Kidney glomerular epithelial cell (primary cell): ENCODE measurements around the gene ZNF274.
"Not testable (repeated sequence)": the region's sequence is repeated elsewhere in the genome, so short reads cannot be mapped to it uniquely, and the experiment has no call there.

Source experiments
- DNase-seq: peaks from one replicate; lab custom pipeline; 2025; lab: John Stamatoyannopoulos, UW

The ZNF274 gene

DNA sequence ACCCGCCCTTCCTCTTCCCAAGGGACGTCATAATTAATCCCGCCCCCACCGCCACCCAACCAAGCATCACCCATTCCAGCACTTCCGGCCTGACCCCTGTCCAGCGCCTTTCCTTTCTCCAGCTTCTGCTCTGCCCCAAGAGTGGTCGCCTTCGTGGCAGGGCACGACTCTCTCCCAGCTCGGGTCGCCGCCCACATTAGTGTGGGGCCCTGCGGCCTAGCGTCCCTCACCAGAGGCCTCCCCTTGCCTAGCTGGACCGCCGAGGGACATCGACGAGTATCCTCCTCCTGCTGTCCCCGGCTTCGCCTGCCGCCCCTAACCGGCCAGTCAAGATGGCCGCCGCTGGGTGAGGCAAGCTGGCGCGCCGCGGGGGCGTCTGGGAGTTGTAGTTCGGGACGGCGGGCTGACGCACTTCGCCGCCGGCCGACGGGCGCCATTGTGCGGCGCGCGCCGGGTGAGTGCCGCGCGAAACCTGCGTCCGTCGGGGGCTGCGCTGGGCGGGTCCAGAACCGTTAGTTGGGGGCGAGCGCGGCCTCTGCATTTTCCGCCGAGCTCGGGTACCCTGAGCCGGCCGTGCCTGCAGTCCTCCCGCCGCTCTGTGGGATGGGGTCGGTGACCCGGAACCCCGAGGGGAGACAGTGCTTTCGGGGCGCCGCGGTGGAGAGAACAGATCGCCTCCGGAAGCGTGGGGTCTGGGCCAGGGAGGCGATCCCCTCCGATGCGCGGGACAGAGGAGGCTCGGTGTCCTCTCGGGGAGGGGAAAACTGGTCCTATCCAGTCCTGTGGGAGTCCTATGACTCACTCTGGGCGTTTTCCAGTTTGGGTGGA is at the start of gene ZNF274:
Gene ZNF274 (plus strand): TSS at position 73 of the 828 bp plus-strand sequence. CDS start 905 bp downstream, outside the sequence.
- peak; percentile 73 for DNase-seq

DNA sequence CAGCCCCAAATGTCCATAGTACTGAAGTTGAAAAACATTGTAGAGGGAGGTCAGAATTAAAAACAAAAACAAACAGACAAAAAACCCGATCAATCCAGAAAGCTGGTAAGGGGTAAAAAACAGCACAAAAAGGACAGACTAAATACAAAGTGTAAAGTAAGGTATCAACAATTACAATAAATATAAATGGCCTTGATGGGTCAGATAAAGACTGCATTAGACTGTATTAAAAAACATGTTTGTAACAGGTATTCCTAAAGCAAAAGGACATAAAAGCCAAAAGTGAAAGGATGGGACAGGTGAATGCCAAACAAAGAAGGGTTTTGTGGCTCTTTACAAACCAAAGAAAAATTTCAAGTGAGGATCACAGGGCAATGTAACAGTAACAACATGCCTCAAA is 48.6 kb upstream of the ZNF274 start:
- DNase-seq: no peak

DNA sequence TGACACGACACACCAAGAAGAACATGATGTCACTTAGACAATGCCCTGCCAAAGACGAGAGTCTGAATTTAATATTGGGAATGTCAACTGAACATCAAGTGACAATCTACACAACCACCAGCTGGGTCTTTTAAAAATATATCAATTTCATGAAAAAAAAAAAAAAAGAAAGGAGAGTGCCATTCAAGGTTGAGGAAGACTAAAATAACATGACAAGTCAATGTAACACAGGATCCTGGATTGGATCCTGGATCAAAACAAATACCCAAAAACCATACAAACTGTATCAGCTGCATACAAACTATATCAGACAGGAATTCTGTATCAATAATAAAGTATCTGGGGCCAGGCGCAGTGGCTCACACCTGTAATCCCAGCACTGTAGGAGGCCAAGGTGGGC is 37.0 kb upstream of the ZNF274 start:
- DNase-seq: no peak

DNA sequence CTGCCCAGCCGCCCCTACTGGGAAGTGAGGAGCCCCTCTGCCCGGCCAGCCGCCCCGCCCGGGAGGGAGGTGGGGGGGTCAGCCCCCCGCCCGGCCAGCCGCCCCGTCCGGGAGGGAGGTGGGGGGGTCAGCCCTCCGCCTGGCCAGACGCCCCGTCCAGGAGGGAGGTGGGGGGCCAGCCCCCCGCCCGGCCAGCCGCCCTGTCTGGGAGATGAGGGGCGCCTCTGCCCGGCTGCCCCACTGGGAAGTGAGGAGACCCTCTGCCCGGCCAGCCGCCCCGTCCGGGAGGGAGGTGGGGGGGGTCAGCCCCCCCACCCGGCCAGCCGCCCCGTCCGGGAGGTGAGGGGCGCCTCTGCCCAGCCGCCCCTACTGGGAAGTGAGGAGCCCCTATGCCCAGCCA is 35.4 kb upstream of the ZNF274 start:
- not testable (repeated sequence) for DNase-seq

DNA sequence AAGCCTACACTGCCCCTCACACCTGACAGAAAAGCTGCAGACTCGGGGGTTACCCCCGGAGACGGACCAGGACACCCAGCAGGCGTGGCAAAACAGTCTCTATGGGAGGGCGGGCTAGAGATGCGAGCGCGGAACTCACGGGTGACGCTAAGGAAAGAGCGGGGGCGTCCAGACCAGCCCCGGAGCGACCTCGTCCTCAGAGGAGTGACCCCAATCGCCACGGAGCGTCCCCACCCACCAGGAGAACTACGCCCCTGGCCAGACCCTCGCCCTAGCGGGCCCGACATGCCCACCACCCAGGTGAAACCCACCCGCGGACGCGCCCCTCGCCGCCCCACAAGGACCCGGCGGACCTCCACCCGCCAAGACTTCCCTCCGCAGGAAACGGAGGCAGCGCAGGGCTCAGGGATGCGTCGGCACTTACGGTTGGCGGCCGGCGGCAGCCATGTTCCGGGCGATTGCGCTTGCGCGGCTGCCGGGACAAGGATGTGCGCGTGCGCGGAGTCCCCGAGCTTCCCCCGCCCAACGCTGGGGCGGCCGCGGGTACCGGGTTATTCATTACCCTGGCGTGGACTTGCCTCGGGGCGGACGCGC is 32.4 kb upstream of the ZNF274 start, which contains the start of gene ZNF329:
Gene ZNF329 (minus strand): TSS at position 462 of the 594 bp plus-strand sequence. CDS start 21,286 bp downstream, outside the sequence.
- peak; percentile 70 for DNase-seq

DNA sequence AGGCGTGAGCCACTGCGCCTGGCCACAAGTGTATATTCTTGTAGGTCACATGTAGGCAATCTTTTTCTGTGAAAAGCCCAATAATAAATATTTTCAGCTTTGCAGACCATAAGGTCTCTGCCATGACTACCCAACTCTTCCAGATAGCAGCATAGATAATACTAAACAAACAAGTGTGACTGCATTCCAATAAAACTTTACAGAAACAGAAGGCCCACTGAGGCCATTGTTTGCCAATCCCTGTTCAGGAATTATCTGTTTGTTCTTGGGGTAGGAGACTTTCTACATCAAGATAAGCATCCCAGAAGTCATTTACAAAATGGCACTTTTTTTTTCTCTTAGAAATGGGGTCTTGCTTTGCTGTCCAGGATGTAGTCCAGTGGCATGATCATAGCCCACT is 29.5 kb upstream of the ZNF274 start:
- DNase-seq: no peak

DNA sequence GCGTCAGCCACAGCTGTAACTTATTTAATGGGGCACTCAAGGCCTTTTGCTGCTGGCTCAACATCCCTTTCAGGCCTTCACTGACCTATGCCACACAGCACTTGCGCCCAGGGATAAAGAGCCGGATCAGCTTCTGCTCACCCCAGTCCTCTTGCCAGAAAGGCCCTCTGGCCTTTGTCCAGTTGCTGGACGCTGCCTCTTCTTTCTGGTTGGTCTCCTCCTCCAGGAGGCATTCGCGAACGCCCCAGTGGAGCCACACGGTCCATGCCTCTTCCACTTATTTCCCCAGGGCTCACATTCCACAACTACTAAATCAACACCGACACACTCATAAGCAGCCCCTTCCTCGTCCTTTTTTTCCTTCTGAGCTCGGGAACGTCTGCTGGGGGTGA is 28.6 kb upstream of the ZNF274 start:
- no peak for DNase-seq

DNA sequence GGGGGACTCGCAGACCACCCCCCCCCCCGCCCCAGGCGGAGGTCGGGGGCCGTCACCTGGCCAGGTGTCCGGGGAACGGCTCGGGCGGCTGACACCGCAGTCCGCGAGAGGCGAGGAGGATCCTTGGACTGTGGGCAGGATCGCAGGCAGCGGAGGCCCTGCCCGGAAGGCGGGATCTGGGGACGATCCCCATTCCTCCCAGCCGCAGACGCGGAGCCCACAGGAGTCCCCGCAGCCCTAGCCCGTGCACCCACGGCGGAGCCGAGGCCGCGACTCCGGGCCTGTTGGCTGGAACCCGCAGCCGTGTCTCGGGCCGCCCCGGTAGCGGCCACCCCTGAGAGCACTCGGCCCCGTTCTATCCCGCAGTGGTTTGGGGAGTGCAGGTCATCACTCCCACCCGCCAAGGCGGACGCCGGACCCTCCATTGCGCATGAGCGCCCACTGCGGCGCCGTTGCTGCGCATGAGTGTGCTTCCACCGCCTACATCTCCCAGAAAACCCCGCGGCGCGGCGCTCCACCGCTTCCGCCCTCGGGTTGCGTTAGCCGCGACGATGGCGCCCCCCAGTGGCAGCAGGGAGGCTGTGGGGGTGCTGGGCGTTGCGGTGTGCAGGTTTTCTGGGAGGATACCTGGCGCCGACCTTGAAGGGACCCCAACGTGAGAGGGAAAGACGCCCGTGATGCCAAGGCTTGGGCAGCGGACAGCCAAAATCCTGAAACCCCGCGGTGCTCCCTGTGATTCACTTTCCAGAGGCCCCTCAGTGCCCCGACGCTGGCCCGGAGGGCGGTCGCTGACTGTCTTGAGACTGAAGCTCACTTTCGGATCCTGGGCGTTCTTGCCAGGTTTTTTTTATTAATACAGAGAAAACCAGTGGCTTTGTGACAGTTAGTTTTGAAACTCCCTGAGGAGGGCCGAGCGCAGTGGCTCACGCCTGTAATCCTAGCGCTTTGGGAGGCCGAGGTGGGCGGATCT is 27.9 kb upstream of the ZNF274 start:
- DNase-seq: peak; percentile 91

DNA sequence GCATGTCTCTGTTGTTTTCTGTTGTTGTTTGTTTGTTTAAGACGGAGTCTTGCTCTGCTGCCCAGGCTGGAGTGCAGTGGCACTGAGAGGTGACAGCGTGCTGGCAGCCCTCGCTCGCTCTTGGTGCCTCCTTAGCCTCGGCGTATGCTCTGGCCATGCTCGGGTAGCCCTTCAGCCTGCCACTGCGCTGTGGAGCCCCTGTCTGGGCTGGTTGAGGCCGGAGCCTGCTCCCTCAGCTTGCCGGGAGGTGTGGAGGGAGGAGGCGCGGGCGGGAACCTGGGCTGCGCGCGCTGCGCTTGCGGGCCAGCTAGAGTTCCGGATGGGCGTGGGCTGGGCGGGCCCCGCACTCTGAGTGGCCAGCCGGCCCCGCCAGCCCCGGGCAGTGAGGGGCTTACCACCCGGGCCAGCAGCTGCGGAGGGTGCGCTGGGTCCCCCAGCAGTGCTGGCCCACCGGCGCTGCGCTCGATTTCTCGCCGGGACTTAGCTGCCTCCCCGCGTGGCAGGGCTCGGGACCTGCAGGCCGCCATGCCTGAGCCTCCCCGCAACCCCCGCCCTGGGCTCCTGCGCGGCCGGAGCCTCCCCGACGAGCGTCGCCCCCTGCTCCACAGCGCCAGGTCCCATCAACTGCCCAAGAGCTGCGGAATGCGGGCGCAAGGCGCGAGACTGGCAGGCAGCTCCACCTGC is 25.7 kb upstream of the ZNF274 start:
- no peak for DNase-seq

DNA sequence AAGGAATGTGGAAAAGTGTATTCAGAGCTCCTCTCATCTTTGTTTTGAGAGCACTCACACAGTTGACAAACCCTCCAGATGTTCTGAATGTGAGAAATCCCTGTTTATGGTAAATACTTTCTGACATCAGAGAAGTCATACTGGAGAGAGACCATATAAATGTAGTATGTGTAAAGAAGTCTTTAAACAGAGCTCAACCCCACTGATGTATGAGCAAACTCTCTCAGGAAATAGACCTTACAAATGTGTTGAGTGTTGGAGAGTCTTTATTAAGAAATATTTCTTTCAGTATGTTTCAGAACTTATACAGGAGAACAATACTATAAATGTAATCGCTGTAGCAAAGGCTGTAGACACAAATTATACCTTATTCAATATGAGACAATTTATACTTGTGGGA is 16.6 kb upstream of the ZNF274 start:
- DNase-seq: no peak

DNA sequence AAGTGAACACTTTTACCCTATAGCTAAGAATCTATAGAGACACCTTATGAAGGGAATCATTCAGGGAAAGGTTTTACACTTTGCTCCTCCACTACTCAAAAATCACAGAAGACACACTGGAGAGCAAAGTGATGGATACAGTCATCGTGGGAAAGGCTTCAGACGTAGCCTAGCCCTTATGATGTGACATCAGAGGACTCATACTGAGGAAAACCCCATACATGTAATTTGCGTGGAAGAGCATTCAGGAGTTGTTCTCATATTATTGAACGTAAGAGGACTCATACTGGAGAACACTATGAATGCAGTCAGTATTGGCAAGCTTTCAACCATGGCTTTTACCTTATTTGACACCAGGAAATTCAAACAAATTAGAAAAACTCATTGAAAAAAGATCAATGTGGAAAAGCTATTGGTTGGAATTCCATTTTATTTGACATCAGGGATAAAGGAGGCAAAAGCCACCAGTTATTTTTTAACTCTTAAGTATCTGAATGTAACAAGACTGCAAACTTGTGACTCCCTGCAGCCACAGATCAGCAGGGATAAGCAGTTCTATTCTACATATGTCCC is 16.1 kb upstream of the ZNF274 start:
- DNase-seq: no peak

DNA sequence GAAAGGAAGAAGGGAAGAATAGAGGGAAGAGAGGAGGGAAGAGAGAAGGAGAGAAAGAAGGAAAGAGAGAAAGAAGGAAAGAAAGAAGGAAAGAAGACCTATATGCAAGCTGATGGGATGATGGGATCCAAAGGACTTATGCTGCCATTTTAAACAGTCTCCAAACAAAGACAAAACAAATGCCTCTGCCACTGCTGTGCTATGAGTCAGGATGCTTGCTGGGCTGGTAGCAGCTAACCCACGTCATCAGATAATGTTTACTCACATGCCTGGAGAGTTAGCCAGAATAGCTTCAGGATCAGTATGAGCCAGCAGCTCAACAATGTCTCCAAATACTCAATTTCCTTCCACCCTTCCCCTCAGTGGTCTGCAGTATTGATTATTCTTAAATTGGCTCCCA is 12.0 kb upstream of the ZNF274 start:
- no peak for DNase-seq

DNA sequence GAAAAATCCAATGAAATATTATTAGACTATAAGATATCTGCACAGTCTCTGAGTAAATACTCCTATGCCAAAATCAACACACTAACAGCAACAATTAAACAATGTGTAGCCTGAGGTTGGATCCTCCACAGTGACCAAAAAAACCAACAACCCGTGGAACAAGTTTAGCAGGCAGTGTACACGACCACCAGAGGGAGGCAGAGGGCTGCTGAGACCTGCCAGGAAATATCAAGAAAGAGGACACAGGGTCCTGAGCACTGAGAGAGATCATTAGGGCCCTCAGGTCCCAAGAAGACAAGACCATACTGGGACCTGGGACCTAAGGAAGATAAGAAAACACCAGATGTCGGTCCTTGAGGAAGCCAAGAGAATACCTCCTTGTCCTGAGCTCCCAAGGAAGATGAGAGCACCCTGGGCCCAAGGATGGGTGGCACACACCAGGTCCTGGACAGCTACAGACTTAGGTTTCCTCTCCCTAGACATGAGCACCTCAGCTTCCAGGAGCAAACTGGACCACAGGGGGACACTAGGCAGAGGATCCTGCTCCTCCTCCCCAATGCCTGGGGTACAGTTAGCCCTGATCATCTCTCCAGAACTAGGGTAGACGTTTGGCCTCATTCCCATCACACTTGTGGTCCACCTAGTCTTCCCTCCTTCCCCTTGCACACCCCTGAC is 822 bp upstream of the ZNF274 start:
- DNase-seq: no peak

DNA sequence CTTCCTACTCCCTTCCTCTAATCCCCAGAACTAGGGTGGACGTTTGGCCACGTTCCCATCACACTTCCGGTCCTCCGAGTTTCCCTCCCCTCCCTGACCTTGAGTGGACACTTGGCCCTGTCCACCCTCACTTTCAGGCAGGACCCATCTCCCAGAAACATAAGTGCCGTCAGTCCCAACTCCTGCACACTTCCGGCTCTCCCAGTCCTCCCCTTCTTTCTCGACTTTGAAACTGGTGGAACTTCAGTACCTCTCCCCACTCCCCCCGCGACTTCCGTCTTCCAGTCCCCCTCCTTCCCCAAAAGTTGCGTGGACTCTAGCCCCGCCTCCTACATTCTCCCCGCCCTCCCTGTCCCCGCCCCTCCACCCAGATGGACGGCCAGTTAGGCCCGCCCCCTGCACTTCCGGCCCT is 278 bp upstream of the ZNF274 start:
- DNase-seq: no peak

DNA sequence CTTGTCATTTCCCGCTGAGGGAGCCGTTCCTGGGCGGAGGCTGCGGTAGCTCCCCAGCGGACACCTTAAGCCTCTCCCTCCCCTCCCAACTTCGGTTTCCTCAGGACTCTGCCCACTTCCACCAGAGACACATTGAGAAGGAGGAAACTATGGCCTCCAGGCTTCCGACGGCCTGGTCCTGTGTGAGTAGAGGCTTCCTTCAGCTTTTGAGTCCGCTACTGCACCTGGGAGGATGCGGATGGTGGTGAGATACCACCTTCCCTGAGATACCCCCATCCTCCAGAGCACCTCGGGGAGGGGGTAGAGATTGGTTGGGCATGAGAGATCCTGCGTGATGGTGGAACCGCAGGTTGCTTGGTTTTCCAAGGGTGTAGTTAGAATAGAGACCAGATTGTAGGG is 955 bp downstream of the ZNF274 start:
- DNase-seq: no peak

DNA sequence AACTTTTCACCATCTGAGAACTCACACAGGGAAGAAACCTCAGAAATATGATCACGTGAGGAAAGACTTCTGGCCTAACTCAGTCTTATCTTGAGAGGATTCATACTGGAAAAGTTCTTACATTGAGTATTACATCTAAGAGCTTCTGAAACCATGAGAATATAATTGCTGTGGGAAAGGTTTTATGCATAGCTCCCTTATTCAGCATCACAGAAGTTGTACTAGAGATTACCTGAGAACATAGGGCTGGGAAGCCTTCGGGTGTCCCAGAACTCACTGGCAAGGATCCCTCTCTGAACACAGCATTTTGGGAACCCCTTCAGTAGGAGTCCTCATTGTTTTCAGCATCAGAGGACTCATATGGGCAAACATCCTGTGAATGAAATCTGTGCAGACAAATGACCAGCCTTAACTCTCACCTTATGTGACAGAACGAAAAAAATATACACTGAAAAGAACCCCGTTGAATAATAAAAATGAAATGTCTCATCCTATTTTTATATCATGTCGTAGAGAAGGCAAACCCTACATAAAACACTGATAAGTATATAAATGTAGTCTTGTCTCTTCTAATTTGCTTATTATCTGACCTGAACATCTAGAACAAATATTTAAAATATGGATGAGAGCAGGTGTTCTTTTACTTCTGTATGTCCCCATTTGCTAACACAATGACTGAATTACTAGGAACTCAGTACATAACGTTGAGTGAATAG is 14.2 kb downstream of the ZNF274 start:
- no peak for DNase-seq

DNA sequence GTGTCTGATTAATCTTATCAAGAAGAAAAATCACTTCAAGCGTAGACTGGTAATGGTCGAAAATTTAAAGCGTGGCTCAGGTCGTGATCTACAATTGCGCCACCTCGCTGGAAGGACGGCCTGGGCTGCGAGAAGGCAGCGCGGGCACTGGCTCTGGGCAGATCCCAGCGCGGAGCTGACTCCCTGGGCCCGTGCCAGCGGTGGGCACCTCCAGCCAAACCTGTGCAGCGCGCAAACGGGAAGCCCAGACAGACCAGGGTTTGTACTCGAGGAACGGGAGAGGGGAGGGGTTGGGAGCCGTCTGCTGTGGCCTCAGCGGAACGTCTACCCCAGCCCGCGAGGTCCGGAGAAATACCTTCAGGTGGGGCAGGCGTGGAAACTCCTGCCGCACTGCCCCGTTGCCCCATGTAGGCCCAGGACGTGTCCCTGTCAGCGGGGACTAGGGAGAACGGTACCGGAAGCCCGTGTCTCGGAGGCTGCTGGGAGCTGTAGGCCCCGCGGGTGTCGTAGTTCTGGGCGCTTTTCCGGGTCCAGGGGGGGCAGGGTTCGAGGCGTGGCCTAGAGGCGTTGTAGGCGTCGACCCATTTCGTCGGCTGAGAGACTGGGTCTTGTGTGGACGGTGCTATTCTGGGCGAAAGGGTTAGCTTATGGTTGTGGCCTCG is 21.1 kb downstream of the ZNF274 start:
- no peak for DNase-seq

DNA sequence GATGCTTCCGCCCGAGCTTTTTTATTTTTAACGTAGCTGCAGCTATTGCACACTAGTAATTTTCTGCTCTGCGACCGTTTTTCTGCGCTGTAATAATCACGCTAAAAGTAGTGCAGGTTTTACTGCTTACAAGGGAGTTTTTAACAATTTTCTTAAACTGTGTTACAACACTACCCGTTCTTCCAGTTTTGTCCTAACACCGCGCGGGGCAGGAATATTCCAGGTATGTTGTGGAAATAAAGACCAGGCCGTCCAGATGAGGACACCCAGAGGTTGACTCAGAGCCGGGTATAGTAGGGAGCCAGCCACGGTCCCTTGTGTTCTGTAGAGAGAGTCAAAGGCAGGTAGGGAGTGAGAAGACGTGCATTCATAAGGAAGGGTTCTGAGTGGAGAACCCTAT is 21.7 kb downstream of the ZNF274 start:
- no peak for DNase-seq

DNA sequence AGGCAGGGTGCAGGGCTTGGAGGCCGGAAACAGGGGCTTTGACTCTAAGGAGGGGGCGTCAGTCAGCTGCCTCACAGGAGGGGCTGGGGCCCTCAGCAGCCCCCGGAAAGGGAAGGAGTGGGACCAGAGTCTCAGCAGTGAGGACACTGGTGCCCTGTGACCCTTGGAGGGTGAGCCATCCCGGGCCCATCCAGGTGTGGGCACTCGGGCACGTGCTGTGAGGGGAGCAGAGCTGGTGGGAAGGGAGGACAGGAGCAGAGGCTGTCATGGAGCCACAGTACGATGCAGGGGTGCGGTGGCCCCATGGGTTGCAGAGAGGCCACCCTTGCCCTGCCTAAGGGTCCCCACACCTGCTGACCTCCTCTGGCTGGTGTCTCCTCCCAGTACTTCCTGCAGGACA is 26.7 kb downstream of the ZNF274 start:
- no peak for DNase-seq
